ENCODE results near the gene DDX28.
"Not testable (repeated sequence)": the region's sequence is repeated elsewhere in the genome, so short reads cannot be mapped to it uniquely, and the experiment has no call there.

The DDX28 gene

DNA sequence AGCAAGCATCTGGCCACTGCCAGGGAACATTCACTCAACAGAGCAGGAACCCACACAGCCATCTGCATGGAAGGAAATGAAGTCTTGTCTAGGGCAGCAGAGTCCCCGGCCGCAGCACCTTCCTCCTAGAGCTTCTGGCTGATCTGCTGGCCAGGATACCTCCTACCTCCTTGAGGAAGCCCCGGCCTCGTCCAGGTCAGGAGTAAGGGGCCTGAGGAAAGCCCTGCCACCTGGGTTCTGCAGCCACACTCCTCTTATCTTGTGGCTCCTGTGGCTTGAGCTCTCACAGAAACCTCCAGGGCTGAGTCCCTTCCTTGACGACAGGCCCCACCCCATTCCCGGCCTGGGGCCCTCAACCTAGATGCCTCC lies 29.0 kb downstream of the DDX28 start:
- DNase-seq (ENCODE audit: low spot score) = not testable (repeated sequence)

DNA sequence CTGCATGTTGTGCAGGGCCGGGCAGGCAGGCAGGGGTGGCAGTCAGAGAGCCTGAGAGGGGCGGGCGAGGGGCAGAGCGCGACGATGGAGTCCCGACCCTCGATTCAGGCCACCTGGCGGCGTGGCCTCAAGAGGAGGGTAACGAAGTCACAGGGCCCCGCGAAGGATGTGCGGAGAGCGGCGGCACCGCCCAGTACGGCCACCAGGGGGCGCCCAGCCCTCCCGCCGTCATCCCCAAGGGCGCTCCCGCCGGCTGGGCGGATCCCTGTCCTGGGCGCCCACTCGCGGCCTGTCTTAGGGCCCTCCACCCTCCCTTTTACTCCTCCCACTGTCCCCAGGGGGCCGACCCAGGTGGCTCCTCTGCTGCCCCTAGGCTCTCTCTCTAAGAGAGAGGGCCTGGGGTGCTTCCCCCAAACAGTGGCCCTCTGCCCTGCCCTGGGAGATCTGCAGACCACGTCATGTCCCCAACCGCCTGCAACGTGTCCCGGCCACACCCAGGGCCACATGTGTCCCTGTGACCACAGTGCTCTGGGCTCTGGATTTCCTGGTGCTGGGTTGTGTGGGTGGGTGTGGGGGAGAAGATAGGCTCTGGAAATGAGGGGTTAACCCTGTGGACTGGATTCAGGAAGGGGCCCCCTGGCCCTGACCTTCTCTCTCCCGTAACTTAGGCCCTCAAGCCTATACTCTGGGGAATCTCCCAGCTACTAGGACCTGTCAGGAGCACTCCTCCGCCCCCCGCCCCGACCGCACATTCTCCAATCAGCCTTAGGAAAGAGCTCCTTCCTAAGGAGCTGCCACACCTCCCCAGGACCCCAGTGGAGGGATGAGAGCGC lies 29.6 kb downstream of the DDX28 start:
- DNase-seq (ENCODE audit: low spot score) = peak; percentile 83

DNA sequence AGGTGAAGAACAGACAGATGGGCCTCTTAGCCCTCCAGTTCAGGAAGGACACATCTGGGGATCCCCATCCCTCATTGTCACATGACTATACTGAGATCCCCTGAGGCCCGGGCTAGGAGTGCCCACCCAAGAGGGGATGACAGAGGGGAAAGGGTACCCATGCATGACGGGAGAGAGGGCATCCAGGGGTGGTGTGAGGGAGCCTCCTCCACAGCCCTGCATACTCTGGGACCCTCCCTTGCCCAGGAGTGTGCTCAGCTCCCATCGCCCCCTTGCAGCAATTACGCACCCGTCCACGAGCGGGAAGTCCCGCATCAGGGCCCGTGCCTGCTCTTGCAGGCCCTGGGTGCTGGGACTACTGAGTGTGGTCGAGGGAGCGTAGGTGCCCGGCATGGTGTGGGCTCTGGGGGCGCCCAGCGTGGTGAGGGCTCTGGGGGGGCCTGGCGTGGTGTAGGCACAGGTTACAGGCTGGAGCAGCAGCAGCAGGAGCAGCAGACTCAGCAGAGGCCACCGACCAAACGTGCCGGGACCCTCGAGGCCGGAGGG lies 30.3 kb downstream of the DDX28 start:
- no peak for DNase-seq (ENCODE audit: low spot score)

DNA sequence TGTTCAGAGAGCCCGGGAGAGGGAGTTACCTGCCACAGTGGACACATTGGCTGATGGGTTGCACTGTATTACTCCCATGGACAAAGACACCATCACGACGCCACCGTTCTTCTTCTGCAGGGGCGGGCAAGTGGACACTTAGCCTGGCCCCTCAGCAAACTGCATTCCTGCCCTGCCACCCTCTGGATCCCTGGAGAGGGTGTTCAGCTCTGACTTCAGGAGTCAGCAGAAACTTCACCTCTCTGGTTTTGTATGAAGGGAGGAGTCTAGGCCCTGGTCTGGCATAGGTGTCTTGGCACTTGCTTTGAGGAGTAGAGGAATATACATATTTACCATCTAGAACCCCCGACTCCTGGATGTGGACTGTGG lies 33.0 kb downstream of the DDX28 start:
- no peak for DNase-seq (ENCODE audit: low spot score)

DNA sequence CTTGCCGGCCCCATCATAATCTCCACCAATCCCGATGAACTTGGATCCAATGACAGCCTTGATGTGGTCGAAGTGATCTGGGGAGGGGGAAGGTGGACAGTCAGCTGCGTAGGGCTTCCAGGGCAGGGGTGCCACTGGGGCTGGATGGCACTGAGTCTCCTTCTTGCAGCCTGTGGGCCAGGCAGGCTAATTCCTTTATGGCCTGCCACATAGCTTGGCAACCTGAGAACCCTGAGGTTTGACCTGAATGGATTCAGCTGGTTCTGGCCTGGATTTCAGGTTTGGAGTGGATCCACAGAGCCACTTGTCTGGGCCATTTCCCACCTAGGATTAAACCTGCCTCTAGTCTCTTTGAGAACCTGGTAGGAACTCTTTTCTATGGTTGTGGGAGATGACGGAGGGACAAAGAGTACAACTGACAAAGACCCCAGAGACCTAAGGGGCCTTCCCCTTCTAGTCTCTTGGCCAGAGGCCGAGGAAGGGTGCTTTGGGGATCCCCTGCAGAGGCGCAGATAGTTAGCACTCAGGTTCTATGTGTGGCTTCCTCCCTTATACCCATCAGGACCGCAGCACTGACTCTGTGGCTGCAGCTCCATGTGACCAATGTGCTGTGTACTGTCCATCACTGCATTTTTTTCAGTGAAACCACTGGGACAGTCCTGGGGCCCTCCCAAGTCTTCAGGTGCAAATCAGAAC lies 33.6 kb downstream of the DDX28 start:
- DNase-seq (ENCODE audit: low spot score) = no peak

- no peak for DNase-seq (ENCODE audit: low spot score)
These were observed 34.4 kb downstream of the DDX28 start for GRCh38 chr16:67988675-67989074.

GRCh38 chr16:67987460-67988160 lies 35.4 kb downstream of the DDX28 start:
- no peak for DNase-seq (ENCODE audit: low spot score)

DNA sequence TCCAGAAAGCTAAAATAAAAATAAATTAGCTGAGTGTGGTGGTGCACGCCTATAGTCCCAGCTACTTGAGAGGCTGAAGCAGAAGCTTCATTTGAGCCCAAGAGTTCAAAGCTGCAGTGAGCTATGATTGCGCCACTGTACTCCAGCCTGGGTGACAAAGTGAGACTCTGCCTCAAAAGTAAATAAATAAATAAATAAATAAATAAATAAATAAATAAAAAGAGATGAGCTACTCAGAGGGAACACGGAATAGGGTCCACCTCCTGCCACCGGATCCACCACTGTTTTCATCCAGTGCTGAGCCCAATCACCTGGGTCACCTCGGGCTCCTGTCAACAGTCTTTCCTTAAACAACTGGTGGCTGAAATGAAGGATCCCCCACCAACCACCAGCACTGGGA lies 36.1 kb downstream of the DDX28 start:
- DNase-seq (ENCODE audit: low spot score) = no peak

DNA sequence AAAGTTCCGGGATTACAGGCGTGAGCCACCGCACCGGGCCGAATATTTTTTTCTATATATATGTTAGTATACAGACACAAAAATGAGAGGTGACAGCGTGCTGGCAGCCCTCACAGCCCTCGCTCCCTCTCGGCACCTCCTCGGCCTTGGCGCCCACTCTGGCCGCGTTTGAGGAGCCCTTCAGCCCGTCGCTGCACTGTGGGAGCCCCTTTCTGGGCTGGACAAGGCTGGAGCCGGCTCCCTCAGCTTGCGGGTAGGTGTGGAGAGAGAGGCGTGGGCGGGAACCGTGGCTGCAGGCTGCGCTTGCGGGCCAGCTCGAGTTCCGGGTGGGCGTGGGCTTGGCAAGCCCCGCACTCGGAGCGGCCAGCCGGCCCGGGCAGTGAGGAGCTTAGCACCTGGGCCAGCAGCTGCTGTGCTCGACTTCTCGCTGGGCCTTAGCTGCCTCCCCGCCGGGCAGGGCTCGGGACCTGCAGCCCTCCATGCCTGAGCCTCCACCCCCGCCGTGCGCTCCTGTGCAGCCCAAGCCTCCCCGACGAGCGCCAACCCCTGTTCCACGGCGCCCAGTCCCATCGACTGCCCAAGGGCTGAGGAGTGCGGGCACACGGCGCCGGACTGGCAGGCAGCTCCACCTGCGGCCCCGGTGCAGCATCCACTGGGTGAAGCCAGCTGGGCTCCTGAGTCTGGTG lies 40.9 kb downstream of the DDX28 start:
- no peak for DNase-seq (ENCODE audit: low spot score)

DNA sequence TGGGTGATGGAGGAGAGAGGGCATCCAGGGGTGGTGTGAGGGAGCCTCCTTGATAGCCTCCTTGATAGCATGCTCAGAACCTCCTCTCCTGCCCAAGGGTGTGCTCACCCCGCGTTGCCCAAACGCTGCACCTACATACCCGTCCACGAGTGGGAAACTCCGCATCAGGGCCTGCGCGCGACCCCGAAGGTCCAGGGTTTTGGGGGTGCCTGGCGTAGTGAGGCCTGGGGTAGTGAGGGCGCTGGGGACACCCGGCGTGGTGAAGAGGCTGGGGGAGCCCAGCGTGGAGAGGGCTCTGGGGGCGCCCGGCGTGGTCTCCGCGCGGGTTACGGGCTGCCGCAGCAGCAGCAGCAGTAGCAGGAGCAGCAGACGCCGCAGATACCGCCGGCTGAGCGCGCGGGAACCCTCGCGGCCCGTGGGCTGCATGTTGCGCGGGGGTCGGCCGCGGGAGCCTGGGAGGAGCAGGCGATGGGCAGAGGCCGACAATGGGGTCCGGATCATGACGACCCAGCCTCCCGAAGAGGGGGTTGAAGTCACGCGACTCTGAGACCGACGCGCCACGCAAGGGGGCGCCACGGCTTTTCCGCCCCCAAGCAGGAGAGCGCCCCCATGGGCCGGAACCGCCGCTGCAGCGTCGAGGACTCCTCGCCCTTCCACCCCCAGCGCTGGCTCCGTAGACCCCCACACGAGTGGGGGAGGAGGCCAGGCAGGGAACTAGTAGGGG lies 42.9 kb downstream of the DDX28 start, which contains the start of gene DPEP3:
Gene DPEP3 (minus strand): TSS at position 545 of the 724 bp plus-strand sequence. CDS start 119 bp downstream, at position 426.
- DNase-seq (ENCODE audit: low spot score) = no peak

GRCh38 chr16:67977469-67978227 lies 45.4 kb downstream of the DDX28 start:
- DNase-seq (ENCODE audit: low spot score) = no peak

DNA sequence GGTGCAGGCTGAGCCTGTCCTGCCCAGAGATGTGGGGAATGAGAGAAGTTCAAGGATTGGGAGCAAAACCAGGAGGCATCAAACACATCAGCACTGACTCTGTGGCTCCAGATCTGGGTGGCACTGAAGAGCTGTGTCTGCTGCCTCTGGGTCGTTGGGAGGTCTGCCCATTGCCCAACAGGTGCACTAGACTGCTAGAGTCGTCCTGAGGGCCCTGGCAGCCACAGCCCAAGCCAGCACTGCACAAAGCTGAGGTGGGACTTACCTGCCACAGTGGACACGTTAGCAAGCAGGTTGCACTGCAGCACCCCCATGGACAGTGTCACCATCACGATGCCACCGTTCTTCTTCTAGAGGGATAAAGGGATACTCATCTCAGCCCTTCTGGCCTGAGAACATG lies 46.0 kb downstream of the DDX28 start:
- DNase-seq (ENCODE audit: low spot score) = no peak

GRCh38 chr16:67976205-67976604 lies 46.8 kb downstream of the DDX28 start:
- DNase-seq (ENCODE audit: low spot score) = no peak

DNA sequence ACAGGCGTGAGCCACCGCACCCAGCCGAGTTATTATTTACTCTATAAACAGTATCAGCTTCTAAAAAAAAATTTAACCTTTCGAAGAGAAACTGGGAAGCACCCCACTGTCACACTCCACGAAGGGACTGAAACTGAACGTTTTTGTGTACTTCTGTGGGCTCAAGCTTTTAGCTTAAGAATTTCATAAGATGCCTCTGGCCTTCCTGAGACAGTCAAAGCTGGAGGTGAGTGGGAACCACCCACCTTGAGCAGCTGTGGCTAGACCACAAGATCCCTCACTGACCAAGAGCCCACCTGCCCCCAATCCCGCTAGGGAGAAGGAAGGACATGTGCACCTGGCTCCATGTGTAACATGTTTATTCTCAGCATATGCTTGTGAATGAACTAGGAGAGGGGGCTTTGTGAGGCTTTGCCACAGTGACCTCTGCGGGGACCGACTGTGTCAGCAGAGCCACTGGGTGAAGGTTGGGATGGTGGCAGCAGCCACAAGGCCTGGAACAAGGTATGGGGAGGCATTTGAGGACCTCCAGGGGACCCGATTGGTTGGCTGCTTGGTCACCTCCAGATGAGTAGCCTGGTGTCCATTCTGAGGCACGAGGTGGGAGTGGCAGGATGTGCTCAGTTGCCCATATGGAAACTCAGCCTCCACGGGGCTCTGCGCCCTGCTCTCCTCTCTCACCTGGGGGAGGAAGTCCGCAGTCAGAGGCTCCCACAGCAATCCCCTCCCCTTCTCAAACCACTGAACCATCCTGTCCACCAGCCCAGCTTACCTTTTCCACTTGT lies 47.5 kb downstream of the DDX28 start:
- DNase-seq (ENCODE audit: low spot score) = no peak

DNA sequence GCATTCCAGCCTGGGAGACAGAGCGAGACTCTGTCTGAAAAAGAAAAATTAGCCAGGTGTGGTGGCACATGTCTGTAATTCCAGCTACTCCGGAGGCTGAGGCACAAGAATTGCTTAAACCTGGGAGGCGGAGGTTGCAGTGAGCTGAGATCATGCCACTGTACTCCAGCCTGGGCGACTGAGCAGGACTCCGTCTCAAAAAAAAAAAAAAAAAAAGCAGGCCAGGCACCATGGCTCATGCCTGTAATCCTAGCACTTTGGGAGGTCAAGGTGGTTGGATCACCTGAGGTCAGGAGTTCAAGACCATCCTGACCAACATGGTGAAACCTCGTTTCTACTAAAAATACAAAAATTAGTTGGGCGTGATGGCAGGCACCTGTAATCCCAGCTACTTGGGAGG lies 50.7 kb downstream of the DDX28 start:
- DNase-seq (ENCODE audit: low spot score) = not testable (repeated sequence)

- no peak for DNase-seq (ENCODE audit: low spot score)
These were observed 51.9 kb downstream of the DDX28 start for GRCh38 chr16:67971111-67971510.
